H1 (cell line): ENCODE results near the gene ZNF692. TPM values are rescaled to one million over a fixed set of nuclear protein-coding genes. Genes with fewer than 3 reads are reported as not detected.

Experiments
- ZNF274 ChIP-seq: IDR thresholded peaks from 2 replicates; pipeline ENCODE4 v1.7.0; 2012; ENCODE audit warnings: low read length, borderline replicate concordance; ENCODE audit errors: extremely low read depth
- polyA plus RNA-seq, 7 experiments: library from polyadenylated mRNA; depleted of rRNA in 3 of 7; stranded (reverse) in 5 of 7; unstranded in 2 of 7; fragments of >200 nt in 5 of 7; fragments of 200-250 nt in 2 of 7; gene quantifications; 1 replicate in 5 of 7; 2 replicates in 1 of 7; 4 replicates in 1 of 7; pipeline versions ENCODE4 v1.2.1 to v1.2.3, GENCODE V29; 2011 to 2013; ENCODE audit warnings: missing spikeins in 2 of 7, mixed read lengths in 2 of 7
- total RNA-seq: library from RNA; stranded (reverse); fragmentation: NEBNext Ultra II Directional; extraction: Animal tissue kit (Norgen Biotek cat#: 25700); gene quantifications from 2 replicates; pipeline ENCODE4 v1.2.1, GENCODE V29; 2021

The ZNF692 gene
- total and polyA plus RNA-seq, 2 of the 8 experiments (the other 6 are each of a cell fraction or from before 2014, with no cell fraction given): 38.4 to 52.3 TPM

GRCh38 chr1:248823517-248824001 is 35.3 kb downstream of the ZNF692 start (continued):
- no peak for TF ChIP-seq ZNF274
